ENCODE results near the gene RPS6KB2.

RPS6KB2 gene

DNA sequence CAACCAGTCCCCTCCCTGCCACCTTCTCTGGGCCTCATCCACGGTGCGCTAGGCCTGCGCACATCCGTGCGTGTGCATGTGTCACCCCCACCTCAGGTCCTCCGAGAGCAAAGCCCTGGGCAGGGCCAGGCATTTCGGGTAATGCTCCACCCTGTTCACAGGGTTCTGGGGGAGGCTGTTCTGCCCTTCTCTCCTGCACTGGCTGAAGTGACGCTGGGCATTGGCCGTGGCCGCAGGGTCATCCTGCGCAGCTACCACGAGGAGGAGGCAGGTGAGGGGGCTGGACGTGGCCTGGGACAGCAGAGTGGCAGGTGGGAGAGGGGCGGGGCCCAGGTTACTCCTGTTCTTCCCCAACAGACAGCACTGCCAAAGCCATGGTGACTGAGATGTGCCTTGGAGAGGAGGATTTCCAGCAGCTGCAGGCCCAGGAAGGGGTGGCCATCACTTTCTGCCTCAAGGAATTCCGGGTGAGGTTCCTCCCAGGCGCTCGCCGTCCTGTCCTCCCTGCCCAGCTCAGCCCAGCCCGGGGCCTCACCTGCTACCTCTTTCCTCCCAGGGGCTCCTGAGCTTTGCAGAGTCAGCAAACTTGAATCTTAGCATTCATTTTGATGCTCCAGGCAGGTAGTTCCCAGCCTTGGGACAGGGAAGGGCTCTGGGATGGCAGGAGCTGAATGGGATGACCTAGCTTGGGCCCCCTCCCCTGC lies 32.6 kb upstream of the RPS6KB2 start:
- Mint-ChIP-seq H3K9me3 (no peaks in the 10 kb centered on the region), H3K36me3 (ENCODE audit: low read depth) (peaks cover 14% of the 10 kb centered on the region), H3K27ac (no peak overlapping the region), H3K27me3 (ENCODE audit: low read depth) (no peaks in the 10 kb centered on the region), H3K4me3 (no peak overlapping the region), H3K4me1 (peaks cover 28% of the 10 kb centered on the region)
- TF ChIP-seq, protein P1, sequence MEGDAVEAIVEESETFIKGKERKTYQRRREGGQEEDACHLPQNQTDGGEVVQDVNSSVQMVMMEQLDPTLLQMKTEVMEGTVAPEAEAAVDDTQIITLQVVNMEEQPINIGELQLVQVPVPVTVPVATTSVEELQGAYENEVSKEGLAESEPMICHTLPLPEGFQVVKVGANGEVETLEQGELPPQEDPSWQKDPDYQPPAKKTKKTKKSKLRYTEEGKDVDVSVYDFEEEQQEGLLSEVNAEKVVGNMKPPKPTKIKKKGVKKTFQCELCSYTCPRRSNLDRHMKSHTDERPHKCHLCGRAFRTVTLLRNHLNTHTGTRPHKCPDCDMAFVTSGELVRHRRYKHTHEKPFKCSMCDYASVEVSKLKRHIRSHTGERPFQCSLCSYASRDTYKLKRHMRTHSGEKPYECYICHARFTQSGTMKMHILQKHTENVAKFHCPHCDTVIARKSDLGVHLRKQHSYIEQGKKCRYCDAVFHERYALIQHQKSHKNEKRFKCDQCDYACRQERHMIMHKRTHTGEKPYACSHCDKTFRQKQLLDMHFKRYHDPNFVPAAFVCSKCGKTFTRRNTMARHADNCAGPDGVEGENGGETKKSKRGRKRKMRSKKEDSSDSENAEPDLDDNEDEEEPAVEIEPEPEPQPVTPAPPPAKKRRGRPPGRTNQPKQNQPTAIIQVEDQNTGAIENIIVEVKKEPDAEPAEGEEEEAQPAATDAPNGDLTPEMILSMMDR (IDR thresholded peaks at IDR 0.05; ENCODE audit: unreplicated experiment in 3 of 3) = no peak

DNA sequence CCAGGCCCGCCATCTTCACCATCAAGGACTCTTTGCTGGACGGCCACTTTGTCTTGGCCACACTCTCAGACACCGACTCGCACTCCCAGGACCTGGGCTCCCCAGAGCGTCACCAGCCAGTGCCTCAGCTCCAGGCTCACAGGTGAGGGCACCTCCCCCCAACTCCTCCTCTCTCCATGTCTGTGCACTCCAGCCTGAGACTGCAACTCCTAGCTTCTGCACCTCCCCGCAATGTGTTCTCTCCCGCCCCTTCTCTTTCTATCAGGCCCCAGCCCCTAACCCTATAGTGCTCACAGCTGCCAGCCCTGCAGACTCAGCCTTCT lies 32.1 kb upstream of the RPS6KB2 start:
- TF ChIP-seq, protein P1 (IDR thresholded peaks at IDR 0.05; ENCODE audit: unreplicated experiment in 3 of 3) = no peak
- Mint-ChIP-seq H3K4me3 (peak overlapping the region in 2 of 3 experiments; percentile 31 to 33), H3K27me3 (ENCODE audit: low read depth) (no peaks in the 10 kb centered on the region), H3K27ac (peak overlapping the region in 1 of 3 experiments; percentile 62), H3K4me1 (peaks cover 25% of the 10 kb centered on the region), H3K36me3 (ENCODE audit: low read depth) (peaks cover 14% of the 10 kb centered on the region), H3K9me3 (no peaks in the 10 kb centered on the region)

DNA sequence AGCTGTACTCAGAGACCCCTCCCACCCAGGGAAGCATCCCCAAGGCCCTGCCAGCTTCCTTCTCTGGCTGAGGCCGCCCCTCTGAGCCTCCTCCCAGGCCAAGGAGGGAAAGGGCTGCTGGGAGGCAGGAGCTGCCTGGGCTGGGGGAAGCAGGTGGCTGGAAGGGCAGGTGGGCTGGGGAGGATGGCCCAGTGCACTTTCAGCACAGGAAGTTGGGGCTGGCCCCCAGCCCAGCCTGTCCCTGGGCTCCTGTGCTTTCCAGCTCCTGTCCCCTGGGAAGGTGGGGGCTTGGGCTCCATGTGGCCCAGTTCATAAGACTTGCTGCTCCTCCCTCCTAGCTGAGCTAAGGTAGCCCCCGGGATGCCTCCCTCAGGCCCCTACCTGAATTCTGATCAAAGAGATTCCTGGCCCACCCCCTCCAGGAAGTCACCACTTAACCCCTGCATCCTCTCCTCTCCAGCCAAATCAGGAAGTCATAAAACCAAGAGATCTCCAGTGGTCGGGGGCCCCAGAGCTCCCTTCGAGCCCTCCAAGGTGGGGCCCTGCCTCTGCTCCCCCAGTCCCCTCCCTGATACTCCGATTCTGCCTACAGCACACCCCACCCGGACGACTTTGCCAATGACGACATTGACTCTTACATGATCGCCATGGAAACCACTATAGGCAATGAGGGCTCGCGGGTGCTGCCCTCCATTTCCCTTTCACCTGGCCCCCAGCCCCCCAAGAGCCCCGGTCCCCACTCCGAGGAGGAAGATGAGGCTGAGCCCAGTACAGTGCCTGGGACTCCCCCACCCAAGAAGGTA lies 31.5 kb upstream of the RPS6KB2 start:
- Mint-ChIP-seq H3K27me3 (ENCODE audit: low read depth) (no peaks in the 10 kb centered on the region), H3K9me3 (no peaks in the 10 kb centered on the region), H3K4me3 (peak overlapping the region; percentile 38 to 46 (median 45)), H3K36me3 (ENCODE audit: low read depth) (peaks cover 14% of the 10 kb centered on the region), H3K27ac (peak overlapping the region in 2 of 3 experiments; percentile 31 to 62), H3K4me1 (peaks cover 23% of the 10 kb centered on the region)
- TF ChIP-seq, protein P1 (IDR thresholded peaks at IDR 0.05; ENCODE audit: unreplicated experiment in 3 of 3) = no peak

DNA sequence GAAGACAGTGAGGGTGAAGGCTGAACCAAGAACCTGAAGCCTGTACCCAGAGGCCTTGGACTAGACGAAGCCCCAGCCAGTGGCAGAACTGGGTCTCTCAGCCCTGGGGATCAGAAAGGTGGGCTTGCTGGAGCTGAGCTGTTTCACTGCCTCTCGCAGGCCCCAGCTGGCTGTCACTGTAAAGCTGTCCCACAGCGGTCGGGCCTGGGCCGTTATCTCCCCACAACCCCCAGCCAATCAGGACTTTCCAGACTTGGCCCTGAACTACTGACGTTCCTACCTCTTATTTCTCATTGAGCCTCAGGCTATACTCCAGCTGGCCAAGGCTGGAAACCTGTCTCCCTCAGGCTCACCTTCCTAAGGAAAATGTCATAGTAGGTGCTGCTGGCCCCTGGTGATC lies 30.8 kb upstream of the RPS6KB2 start:
- Mint-ChIP-seq H3K27ac (no peak overlapping the region), H3K36me3 (ENCODE audit: low read depth) (peaks cover 14% of the 10 kb centered on the region), H3K4me1 (peaks cover 20% of the 10 kb centered on the region), H3K27me3 (ENCODE audit: low read depth) (no peaks in the 10 kb centered on the region), H3K9me3 (no peaks in the 10 kb centered on the region), H3K4me3 (peak overlapping the region; percentile 40 to 55 (median 55))
- TF ChIP-seq, protein P1 (IDR thresholded peaks at IDR 0.05; ENCODE audit: unreplicated experiment in 3 of 3) = no peak

DNA sequence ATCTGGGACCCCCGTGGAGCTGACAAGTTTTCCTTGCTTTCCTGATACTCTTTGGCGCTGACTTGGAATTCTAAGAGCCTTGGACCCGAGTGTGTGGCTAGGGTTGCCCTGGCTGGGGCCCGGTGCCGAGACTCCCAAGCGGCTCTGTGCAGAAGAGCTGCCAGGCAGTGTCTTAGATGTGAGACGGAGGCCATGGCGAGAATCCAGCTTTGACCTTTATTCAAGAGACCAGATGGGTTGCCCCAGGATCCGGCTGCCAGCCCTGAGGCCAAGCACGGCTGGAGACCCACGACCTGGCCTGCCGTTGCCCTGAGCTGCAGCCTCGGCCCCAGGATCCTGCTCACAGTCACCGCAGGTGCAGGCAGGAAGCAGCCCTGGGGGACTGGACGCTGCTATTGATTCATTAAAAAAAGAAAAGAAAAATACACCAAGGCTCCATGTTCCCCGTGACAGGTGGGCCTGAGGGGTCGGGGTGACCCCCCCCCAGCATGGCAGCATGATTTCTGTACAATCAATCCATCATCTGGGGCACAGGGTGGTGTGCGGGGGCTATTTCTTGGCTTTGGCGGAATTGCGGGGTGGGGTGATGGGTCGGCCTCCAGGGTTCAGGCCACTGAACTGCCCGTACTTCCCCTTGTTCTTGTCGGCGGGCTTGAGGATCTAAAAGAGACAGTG lies 30.2 kb upstream of the RPS6KB2 start:
- peaks cover 17% of the 10 kb centered on the region for H3K4me1 Mint-ChIP-seq
- TF ChIP-seq, protein P1 (IDR thresholded peaks at IDR 0.05; ENCODE audit: unreplicated experiment in 3 of 3) = no peak
- H3K27ac Mint-ChIP-seq = no peak overlapping the region
- peak overlapping the region; percentile 40 to 55 (median 55) for H3K4me3 Mint-ChIP-seq
- H3K36me3 Mint-ChIP-seq (ENCODE audit: low read depth) = peaks cover 14% of the 10 kb centered on the region
- no peaks in the 10 kb centered on the region for H3K27me3 Mint-ChIP-seq (ENCODE audit: low read depth)
- H3K9me3 Mint-ChIP-seq = no peaks in the 10 kb centered on the region

Measured in nephron (organoid).